ENCODE results near the gene EFNA3. TPM values are rescaled to one million over a fixed set of nuclear protein-coding genes. Genes with fewer than 3 reads are reported as not detected.
A peak's percentile ranks its signal among the peaks of the same experiment; 100 is the strongest.

EFNA3 gene
- total and polyA plus RNA-seq, 2 experiments from 2014 or later = 5.5 to 13.1 TPM

DNA sequence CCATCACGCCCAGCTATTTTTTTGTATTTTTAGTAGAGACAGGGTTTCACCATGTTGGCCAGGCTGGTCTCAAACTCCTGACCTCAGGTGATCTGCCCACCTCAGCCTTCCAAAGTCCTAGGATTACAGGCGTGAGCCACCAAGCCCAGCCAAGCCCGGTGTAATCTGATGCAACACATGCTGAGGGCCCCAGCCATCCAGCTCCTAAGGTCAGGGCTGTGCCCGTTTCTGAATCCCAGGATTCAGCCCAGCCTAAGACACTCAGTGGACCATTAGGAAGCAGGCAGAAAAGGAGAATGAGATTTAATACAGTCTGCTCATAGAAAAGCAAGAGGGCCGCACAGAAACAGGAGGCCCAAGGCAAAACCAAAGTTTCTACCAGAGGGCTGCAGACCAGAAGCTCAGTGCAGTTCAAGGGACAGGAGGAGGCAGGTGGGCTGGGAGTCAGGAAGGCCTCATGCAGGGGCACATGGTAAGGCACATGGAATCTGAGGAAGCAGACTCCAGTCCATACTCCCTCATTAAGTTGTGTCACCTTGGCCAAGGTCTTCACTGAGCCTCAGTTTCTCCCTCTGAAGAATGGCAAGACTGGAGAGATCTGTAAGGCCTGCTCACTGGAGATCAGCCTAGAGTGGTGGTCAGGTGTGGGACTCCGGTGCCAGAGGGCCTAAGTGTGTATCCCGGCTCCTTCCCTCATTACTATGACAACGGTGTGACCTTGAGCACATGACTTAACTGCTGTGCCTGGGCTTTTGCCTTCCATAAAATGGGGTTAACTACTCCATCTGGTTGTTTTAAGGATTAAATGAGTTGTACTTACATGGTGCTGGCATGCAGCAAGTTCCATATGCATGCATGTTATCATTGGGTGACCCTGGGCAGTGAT, 29.9 kb upstream of the EFNA3 start:
- peaks cover 25% of the 10 kb centered on the region for H3K4me1 ChIP-seq (ENCODE audit: insufficient read depth)
- TF ChIP-seq, protein P1, sequence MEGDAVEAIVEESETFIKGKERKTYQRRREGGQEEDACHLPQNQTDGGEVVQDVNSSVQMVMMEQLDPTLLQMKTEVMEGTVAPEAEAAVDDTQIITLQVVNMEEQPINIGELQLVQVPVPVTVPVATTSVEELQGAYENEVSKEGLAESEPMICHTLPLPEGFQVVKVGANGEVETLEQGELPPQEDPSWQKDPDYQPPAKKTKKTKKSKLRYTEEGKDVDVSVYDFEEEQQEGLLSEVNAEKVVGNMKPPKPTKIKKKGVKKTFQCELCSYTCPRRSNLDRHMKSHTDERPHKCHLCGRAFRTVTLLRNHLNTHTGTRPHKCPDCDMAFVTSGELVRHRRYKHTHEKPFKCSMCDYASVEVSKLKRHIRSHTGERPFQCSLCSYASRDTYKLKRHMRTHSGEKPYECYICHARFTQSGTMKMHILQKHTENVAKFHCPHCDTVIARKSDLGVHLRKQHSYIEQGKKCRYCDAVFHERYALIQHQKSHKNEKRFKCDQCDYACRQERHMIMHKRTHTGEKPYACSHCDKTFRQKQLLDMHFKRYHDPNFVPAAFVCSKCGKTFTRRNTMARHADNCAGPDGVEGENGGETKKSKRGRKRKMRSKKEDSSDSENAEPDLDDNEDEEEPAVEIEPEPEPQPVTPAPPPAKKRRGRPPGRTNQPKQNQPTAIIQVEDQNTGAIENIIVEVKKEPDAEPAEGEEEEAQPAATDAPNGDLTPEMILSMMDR (IDR thresholded peaks at IDR 0.05; ENCODE audit: poor library complexity) = no peak
- H3K4me2 ChIP-seq = no peak overlapping the region
- H3K36me3 ChIP-seq (replicated peaks; ENCODE audit: insufficient read depth, low read depth) = no peaks in the 10 kb centered on the region
- no peaks in the 10 kb centered on the region for H4K20me1 ChIP-seq (ENCODE audit: insufficient read depth, poor library complexity, severe bottlenecking)
- no peak overlapping the region for H2AFZ ChIP-seq
- H3K4me3 ChIP-seq = no peak overlapping the region
- no peak for DNase-seq (ENCODE audit: low spot score)
- H3K79me2 ChIP-seq = no peaks in the 10 kb centered on the region
- H3K27ac ChIP-seq = no peak overlapping the region
- WGBS (ENCODE audit: low lambda C conversion rate, missing lambda C conversion rate) = 83% methylated on average over 8 of the region's 8 CpGs
- H3K27me3 ChIP-seq = no peaks in the 10 kb centered on the region
- H3K9me2 ChIP-seq (replicated peaks; ENCODE audit: insufficient read depth) = no peaks in the 10 kb centered on the region
- H3K9me3 ChIP-seq (ENCODE audit: low read depth) = no peaks in the 10 kb centered on the region

DNA sequence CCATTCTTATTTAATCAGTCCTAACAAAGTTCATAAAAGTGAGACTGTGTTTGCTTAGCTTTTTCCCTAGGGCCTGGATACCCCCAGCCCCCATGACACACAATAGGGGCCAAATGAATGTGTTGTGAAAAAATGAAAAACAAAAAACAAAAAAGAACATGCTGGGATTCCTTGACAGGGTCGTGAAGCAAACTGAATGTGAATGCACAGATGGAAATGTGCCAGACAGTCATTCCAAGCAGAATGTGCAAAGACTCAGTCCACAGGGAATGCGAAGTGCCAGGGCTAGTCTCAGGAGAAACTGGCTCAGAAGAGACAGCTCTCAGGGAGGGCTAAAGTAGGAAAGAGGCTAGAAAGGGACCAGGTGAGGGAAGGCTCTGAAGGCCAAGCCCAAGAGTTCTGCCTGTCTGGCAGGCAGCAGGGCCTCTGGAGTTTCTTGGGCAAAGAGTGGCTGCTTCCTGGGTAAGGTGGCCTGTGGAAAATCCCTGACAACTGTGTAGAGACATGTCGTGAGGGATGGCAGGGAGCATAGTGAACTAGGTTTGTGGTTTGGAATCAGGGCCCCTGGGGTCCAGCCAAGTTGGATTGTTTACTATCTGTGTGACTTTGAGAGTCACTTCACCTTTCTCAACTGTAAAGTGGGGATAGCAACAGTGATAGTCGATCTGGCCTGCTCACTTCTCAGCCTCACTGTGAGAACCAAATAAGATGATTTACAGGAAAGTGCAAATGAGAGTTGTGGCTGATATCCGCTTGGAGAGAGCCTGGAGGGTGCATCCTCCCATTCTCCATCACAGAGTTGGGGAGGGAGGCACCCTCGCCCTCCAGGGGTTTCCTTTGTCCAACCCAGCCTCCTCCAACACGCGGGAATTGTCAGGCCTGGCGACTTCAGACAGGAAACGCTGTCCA, 28.7 kb upstream of the EFNA3 start:
- Histone ChIP-seq H2AFZ (no peak overlapping the region), H3K4me1 (ENCODE audit: insufficient read depth) (peaks cover 25% of the 10 kb centered on the region)
- 31% methylated on average over 10 of the region's 10 CpGs for WGBS (ENCODE audit: low lambda C conversion rate, missing lambda C conversion rate)

DNA sequence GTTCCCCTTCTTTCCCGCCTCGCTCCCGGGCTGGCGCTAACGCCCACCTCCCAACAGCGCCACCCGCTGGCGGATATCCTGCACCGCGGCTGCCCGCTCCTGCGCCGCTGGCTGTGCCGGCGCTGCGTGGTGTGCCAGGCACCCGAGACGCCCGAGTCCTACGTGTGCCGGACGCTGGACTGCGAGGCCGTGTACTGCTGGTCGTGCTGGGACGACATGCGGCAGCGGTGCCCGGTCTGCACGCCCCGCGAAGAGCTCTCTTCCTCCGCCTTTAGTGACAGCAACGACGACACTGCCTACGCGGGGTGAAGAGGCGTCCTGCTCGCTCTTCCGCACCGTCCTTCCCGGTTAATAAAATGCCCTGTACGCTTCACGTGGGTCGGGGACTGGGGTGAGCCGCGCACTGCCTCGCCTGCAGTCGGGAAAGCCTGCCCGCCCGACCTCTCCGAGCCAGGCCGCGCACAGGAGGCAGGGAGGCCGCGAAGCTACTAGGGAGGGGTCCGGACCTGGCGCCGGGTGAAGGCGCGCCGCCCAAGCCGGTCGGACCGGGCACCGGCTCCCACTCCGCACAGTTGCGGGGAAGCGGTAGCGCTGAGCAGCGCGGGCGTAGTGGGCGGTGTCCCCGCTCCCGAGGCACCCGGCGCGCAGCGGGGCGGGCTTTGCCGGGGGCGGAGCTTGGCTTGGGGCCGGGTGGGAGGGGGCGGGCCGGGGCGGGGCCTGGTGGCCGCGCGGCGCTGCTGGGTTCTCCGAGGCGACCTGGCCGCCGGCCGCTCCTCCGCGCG, 27.9 kb upstream of the EFNA3 start, which contains the start of gene ADAM15:
TSS of gene ADAM15 (plus strand) at position 757 of the 782 bp plus-strand sequence. CDS start 71 bp downstream, outside the sequence.
- peak within 1 kb of the TSS; percentile 87 for H3K27ac ChIP-seq
- peak within 1 kb of the TSS; percentile 84 for H2AFZ ChIP-seq
- no peaks in the 10 kb centered on the region for H3K79me2 ChIP-seq
- H3K27me3 ChIP-seq = no peaks in the 10 kb centered on the region
- H3K4me3 ChIP-seq = peak within 1 kb of the TSS; percentile 92
- H4K20me1 ChIP-seq (ENCODE audit: insufficient read depth, poor library complexity, severe bottlenecking) = no peaks in the 10 kb centered on the region
- peak; percentile 93 for DNase-seq (ENCODE audit: low spot score)
- H3K9me3 ChIP-seq (ENCODE audit: low read depth) = no peaks in the 10 kb centered on the region
- H3K4me2 ChIP-seq = peak within 1 kb of the TSS; percentile 93
- TF ChIP-seq, protein P1 (IDR thresholded peaks at IDR 0.05; ENCODE audit: poor library complexity) = peak; percentile 98
- TF ChIP-seq EZH2phosphoT487 (IDR thresholded peaks at IDR 0.05; ENCODE audit: low read depth, severe bottlenecking, unreplicated experiment) = no peak
- H3K36me3 ChIP-seq (replicated peaks; ENCODE audit: insufficient read depth, low read depth) = no peaks in the 10 kb centered on the region
- 1% methylated on average over 94 of the region's 99 CpGs for WGBS (ENCODE audit: low lambda C conversion rate, missing lambda C conversion rate)
- peaks cover 25% of the 10 kb centered on the region for H3K4me1 ChIP-seq (ENCODE audit: insufficient read depth)
- no peaks in the 10 kb centered on the region for H3K9me2 ChIP-seq (replicated peaks; ENCODE audit: insufficient read depth)

More for the DNA sequence above, 28.7 kb upstream of the EFNA3 start:
- no peaks in the 10 kb centered on the region for H3K27me3 ChIP-seq
- TF ChIP-seq, protein P1 (IDR thresholded peaks at IDR 0.05; ENCODE audit: poor library complexity) = no peak
- no peak for TF ChIP-seq EZH2 (IDR thresholded peaks at IDR 0.05; ENCODE audit: borderline replicate concordance)
- no peak for TF ChIP-seq EZH2phosphoT487 (IDR thresholded peaks at IDR 0.05; ENCODE audit: low read depth, severe bottlenecking, unreplicated experiment)
- no peak for DNase-seq (ENCODE audit: low spot score)
- no peaks in the 10 kb centered on the region for H3K36me3 ChIP-seq (replicated peaks; ENCODE audit: insufficient read depth, low read depth)
- peak overlapping the region; percentile 93 for H3K4me2 ChIP-seq
- no peaks in the 10 kb centered on the region for H3K9me2 ChIP-seq (replicated peaks; ENCODE audit: insufficient read depth)
- no peaks in the 10 kb centered on the region for H3K9me3 ChIP-seq (ENCODE audit: low read depth)
- peak overlapping the region; percentile 92 for H3K4me3 ChIP-seq
- H4K20me1 ChIP-seq (ENCODE audit: insufficient read depth, poor library complexity, severe bottlenecking) = no peaks in the 10 kb centered on the region
- H3K27ac ChIP-seq = peak overlapping the region; percentile 87
- H3K79me2 ChIP-seq = no peaks in the 10 kb centered on the region
